Cerebellar nuclear complex (tissue), 1 donor: ENCODE measurements around the gene PRTN3.
"Not testable (repeated sequence)": the region's sequence is repeated elsewhere in the genome, so short reads cannot be mapped to it uniquely, and the experiment has no call there.

ENCODE experiments used
- DNase-seq, 2 experiments: peaks; one replicate each; lab custom pipeline; 2025; lab: John Stamatoyannopoulos, UW

The PRTN3 gene

GRCh38 chr19:866769-867300 lies 26.0 kb downstream of the PRTN3 start:
- no peak for DNase-seq

GRCh38 chr19:867301-867793 lies 26.5 kb downstream of the PRTN3 start:
- no peak for DNase-seq

DNA sequence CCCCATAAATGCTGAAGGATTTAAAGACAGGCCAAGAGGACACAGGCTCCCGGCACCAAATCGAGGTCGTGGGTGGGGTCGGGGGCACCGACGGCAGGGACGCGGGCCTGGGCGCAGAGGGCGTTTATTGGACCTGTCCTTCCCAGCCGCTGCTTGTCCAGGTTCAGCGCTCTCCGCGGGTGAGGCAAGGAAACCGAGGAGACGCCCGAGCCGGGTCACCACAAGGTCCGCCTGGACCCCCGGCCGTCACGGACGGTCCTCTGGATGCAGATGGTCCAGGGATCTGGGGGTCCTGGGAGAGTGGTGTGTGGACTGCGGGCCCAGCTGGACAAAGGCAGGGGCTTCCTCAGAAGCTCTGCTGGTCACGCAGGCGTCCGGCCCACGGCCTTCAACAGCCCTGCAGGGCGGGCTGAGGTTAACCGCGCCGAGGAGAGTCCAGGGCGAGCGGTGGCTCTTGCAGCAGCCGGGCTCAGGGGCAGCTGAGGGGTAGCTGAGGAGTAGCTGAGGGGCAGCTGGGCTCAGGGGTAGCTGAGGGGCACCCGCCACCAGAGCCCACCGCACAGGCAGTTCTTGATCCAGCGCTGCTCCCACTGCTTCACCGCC lies 27.2 kb downstream of the PRTN3 start:
- no peak for DNase-seq

DNA sequence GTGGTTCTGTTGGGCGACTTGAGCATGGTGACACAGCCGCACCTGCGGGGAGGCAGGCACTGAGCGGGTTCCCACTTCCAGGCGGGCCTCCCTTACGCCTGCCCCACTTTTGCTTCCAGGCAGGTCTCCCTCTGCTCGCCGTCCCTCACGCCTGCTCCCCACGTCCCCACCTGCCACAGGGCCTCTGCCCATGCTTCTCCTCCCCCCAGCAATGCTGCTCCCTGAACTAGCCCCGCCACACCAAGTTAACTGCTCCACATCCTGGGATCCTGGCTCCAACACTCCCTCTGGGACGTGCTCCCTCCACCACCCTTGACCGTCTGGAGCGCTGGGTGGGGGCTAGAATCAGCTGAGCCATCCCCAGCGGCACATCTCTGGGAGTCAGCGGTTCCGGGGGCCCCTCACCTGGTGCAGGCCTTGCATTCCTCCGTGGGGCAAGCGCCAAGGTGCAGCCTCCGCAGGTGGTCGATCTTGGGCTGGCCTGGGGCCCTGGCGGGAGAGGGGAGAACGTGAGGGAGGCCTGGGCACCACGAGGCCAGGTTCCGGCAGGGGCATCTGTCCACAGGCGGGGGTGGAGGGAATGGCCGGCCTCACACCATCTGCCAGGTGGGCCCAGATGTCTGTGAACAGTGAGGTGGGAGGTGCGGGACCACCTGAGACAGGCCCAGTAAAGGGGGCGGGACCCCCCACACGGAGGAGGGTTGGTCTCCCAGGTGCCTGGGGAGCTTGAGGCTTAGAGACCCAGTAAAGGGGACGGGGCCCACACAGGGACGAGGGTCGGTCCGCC lies 27.9 kb downstream of the PRTN3 start:
- no peak for DNase-seq

- DNase-seq = no peak
Observed at GRCh38 chr19:869245-870177, 28.7 kb downstream of the PRTN3 start.

DNA sequence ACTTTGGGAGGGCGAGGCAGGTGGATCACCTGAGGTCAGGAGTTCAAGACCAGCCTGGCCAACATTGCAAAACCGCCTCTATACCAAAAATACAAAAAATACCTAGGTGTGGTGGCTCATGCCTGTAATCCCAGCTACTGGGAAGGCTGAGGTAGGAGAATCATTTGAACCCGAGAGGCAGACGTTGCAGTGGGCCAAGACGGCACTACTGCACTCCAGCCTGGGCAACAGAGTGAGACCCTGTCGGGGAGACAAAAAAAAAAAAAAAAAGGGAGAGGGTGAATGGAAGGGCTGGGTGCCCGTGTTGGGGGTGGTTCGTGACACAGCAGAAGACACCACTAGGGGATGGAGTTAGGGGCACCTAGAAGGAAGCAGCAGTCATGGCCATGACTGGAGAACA lies 29.5 kb downstream of the PRTN3 start:
- DNase-seq = no peak

DNA sequence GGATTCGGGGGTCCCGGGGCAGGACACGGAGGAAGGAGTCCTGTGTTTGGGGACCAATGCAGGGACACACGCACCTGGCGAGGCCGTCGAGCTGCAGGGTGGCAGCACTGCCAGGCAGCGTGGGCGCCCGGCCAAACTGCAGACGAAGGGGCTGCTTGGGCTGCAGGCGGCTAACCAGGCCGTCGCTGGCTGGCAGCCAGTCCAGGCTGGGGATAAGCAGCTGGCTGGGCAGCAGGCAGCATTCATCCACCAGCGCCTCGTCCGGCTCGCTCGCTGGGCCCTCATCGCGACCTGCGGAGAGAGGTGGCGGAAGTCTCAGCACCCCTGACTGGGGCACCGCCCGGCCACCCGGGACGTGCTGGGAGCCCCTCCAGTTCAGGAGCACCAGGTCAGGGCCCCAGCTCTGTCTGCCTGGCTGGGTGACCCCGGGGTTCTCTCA lies 30.2 kb downstream of the PRTN3 start:
- DNase-seq = no peak

DNA sequence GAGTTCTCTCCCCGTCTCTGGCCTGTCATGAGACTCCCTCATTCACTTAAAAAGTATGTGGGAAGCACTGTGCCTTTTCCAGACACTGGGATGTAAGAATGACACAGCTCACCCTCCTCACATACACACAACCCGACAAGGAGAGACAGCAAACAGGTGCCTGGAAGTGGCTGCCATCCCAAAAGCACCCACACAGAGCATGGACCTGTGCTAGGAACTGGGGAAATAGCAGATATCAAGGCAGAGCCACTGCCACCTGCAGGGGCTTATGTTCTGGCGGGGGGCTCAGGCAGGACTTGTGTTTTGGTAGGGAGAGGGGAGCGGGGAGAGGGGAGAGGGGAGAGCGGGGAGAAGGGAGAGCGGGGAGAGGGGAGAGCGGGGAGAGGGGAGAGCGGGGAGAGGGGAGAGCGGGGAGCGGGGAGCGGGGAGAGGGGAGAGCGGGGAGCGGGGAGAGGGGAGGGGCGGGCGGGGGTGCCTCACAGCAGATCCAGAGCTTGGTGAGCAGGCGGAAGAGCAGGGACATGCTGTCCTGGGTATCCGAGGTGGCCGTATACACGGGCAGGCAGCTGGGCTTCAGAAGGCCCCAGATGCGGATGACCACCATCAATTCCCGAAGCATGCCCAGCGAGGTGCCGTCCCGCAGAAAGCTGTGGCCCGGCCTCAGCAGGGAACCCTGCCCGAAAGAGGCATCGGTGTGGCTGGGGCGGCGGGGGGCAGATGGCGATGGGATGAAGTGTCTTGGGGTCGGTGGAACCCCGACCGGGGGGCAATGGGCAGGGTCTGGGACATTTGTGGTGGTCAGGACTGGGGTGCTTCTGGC lies 30.9 kb downstream of the PRTN3 start:
- no peak for DNase-seq

DNA sequence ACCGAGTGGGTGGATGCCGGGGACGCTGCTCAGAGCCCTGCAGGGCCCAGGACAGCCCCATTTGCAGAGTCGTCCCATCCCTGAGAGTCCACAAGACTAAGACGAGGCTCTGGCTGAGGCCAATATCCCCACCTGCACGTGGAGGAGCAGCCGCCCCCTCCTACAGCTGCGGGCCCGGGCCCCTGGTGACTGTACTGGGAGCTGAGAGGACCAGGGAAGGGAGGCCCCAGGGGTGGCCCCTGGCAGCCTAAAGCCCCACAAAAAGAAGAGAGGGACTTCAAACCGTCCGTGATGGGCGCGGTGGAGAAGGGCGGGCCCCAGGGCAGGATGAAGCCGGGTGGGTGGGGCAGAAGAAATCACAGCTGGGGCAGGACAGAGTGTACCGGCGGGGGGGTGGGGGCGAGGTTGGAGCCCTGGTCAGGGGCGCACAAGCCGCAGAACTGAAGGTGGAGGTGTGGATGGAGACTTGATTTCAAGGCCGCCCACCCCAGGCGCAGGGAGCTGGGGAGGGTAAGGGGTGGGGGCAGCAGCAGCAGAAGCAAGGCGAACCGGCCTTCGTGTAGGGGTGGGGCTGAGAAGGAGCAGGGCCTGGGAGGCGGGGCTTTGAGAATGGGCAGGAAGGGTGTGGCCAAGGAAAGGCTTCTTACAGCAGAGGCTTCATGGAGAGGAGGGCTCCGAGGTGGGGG lies 31.6 kb downstream of the PRTN3 start:
- no peak for DNase-seq

GRCh38 chr19:873084-873483 lies 32.3 kb downstream of the PRTN3 start:
- DNase-seq = no peak

- DNase-seq = no peak
Observed at GRCh38 chr19:873561-874041, 32.8 kb downstream of the PRTN3 start.

- DNase-seq = no peak
Observed at GRCh38 chr19:875265-875879, 34.6 kb downstream of the PRTN3 start.

DNA sequence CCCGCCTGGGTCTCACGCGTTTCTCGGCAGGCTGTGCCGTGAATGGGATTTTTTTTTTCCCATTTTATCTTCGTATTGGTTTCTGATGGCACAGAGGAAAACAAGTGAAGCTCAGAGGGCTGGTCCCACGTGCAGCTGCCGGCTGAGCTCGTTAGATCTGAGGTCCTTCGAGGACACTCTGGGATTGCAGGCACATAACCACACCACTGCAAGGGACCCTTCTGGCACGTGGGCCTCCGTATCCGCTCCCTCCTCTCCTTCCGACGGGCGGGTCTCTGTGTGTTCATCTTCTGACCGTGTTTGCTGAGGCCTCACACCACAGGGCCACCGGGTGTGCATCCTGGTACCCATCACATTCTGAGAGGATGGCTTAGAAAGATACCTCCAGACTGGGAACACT lies 35.3 kb downstream of the PRTN3 start:
- no peak for DNase-seq

GRCh38 chr19:876780-877314 lies 36.0 kb downstream of the PRTN3 start:
- no peak for DNase-seq

- not testable (repeated sequence) for DNase-seq
Observed at GRCh38 chr19:877992-878660, 37.3 kb downstream of the PRTN3 start.

GRCh38 chr19:878751-879561 lies 38.2 kb downstream of the PRTN3 start:
- DNase-seq = not testable (repeated sequence)

DNA sequence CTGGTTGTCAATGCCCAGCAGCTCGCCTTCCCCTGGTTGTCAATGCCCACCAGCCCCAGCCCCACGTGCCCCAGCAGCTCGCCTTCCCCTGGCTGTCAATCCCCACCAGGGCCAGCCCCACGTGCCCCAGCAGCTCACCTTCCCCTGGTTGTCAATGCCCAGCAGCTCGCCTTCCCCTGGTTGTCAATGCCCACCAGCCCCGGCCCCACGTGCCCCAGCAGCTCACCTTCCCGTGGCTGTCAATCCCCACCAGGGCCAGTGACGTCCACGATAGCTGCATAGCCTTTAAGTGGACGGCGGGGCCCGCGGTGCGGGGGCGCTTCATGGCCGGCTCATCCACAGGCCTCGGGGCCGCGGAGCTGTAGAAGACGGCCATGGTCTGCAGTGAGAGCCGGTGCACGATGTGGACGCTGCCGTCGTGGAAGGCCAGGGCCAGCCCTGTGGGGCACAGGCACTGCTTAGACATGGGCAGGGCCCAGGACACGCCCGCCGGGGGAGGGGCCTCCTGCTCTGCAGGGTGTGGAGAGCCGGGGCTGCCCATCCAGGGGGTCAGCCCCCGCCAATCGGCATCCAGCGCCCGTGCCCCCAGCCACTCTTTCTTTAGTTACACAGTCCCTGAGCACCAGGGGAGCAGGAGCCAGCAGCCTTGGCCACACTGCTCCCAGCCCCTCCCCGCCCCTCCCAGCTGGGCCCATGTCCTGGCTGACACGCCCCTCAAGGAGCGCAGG lies 39.1 kb downstream of the PRTN3 start:
- no peak for DNase-seq
